Suppressor macrophage treated with lipopolysaccharide for 1 hour (primary cell): Measurements from ENCODE around the gene SLX4IP.
"Not testable (repeated sequence)": the region's sequence is repeated elsewhere in the genome, so short reads cannot be mapped to it uniquely, and the experiment has no call there.

ENCODE experiments used
- DNase-seq, 3 donors: peaks; one replicate each; pipeline ENCODE4 v3.0.0-alpha.2; 2020 to 2022

Gene SLX4IP

GRCh38 chr20:10578607-10579006 lies 143.5 kb downstream of the SLX4IP start:
- no peak for DNase-seq

- no peak for DNase-seq
These were observed 144.8 kb downstream of the SLX4IP start for GRCh38 chr20:10579942-10580341.

- no peak for DNase-seq
These were observed 145.6 kb downstream of the SLX4IP start for GRCh38 chr20:10580700-10581099.

GRCh38 chr20:10581823-10582222 lies 146.7 kb downstream of the SLX4IP start:
- no peak for DNase-seq

- DNase-seq = no peak
These were observed 149.3 kb downstream of the SLX4IP start for GRCh38 chr20:10584371-10584770.

GRCh38 chr20:10585308-10585707 lies 150.2 kb downstream of the SLX4IP start:
- DNase-seq = no peak

GRCh38 chr20:10586296-10586695 lies 151.2 kb downstream of the SLX4IP start:
- DNase-seq = no peak

- not testable (repeated sequence) for DNase-seq
These were observed 155.3 kb downstream of the SLX4IP start for GRCh38 chr20:10590446-10590845.

GRCh38 chr20:10590950-10591671 lies 156.0 kb downstream of the SLX4IP start:
- DNase-seq = no peak

- no peak for DNase-seq
These were observed 156.9 kb downstream of the SLX4IP start for GRCh38 chr20:10591946-10592521.

GRCh38 chr20:10594296-10594868 lies 159.3 kb downstream of the SLX4IP start:
- DNase-seq = peak; percentile 22 to 42 (median 22)

- no peak for DNase-seq
These were observed 160.2 kb downstream of the SLX4IP start for GRCh38 chr20:10595266-10595665.

GRCh38 chr20:10595985-10596384 lies 160.9 kb downstream of the SLX4IP start:
- no peak for DNase-seq

GRCh38 chr20:10596710-10597121 lies 161.6 kb downstream of the SLX4IP start:
- DNase-seq = peak; percentile 77 to 93 (median 92)

GRCh38 chr20:10597637-10598036 lies 162.5 kb downstream of the SLX4IP start:
- DNase-seq = no peak

GRCh38 chr20:10602221-10602871 lies 167.2 kb downstream of the SLX4IP start:
- DNase-seq = no peak

GRCh38 chr20:10603378-10603777 lies 168.3 kb downstream of the SLX4IP start:
- DNase-seq = no peak

GRCh38 chr20:10603971-10604864 lies 169.1 kb downstream of the SLX4IP start:
- no peak for DNase-seq

- no peak for DNase-seq
These were observed 169.8 kb downstream of the SLX4IP start for GRCh38 chr20:10604865-10605440.

- DNase-seq = no peak
These were observed 170.6 kb downstream of the SLX4IP start for GRCh38 chr20:10605547-10606195.

- no peak for DNase-seq
These were observed 174.2 kb downstream of the SLX4IP start for GRCh38 chr20:10609276-10609675.

- peak in 2 of 3 donors; percentile 38 to 42 for DNase-seq
These were observed 174.7 kb downstream of the SLX4IP start for GRCh38 chr20:10609770-10610169.
